Endothelial cell of umbilical vein (primary cell): ENCODE data around the gene CHST11.

Experiments used
- POLR2A ChIP-seq: IDR thresholded peaks from 2 replicates; pipeline ENCODE4 v1.6.1; 2012; ENCODE audit warnings: low read depth, mild to moderate bottlenecking, control low read depth, low read length
- TF ChIP-seq, protein P1 (sequence below), 2 donors: IDR thresholded peaks; 1 replicate in 1 of 2; 2 replicates in 1 of 2; pipeline ENCODE4 v1.5.1; 2011; ENCODE audit warnings: low read length in 2 of 2, mild to moderate bottlenecking in 2 of 2, moderate library complexity in 2 of 2, control low read depth in 1 of 2, inconsistent platforms in 1 of 2, low read depth in 1 of 2; ENCODE audit not compliant: insufficient read depth in 1 of 2; ENCODE audit errors: extremely low read depth in 1 of 2

DNA sequence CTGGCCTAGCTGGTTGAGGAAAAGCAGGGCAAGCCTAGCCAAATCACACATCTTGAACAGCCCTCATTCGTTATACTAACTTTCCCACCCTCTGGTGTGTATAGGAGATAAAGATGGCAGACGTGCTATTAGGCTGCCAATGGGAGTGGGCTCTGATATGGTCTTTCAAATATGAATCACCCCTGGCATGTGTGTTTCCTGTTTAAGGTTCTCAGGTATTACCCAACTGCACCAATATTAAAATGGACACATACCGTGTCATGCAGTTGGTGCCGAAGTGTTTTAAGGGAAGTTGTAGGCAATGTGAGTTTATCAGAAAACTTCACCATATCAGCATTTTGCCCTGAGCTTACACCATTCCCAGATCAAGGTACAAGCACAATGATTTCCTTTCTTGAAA, 33.4 kb downstream of the CHST11 start:
- TF ChIP-seq, protein P1, sequence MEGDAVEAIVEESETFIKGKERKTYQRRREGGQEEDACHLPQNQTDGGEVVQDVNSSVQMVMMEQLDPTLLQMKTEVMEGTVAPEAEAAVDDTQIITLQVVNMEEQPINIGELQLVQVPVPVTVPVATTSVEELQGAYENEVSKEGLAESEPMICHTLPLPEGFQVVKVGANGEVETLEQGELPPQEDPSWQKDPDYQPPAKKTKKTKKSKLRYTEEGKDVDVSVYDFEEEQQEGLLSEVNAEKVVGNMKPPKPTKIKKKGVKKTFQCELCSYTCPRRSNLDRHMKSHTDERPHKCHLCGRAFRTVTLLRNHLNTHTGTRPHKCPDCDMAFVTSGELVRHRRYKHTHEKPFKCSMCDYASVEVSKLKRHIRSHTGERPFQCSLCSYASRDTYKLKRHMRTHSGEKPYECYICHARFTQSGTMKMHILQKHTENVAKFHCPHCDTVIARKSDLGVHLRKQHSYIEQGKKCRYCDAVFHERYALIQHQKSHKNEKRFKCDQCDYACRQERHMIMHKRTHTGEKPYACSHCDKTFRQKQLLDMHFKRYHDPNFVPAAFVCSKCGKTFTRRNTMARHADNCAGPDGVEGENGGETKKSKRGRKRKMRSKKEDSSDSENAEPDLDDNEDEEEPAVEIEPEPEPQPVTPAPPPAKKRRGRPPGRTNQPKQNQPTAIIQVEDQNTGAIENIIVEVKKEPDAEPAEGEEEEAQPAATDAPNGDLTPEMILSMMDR (IDR thresholded peaks at IDR 0.05; ENCODE audit: extremely low read depth in 1 of 2, insufficient read depth in 1 of 2, low read depth in 1 of 2, low read length in 2 of 2): no peak
- TF ChIP-seq POLR2A: no peak
